Subcutaneous adipose tissue (tissue), 4 donors: ENCODE data around the gene SMIM26. TPM values are rescaled to one million over a fixed set of nuclear protein-coding genes. Genes with fewer than 3 reads are reported as not detected.

Source experiments
- total RNA-seq, 4 donors: library from RNA; depleted of rRNA; stranded (reverse); fragments of >200 nt; gene quantifications; one replicate each; pipeline ENCODE4 v1.1.0, GENCODE V29; 2016
- TF ChIP-seq, protein P1 (sequence below): fragments of 450-650 bp; IDR thresholded peaks from one replicate; pipeline ENCODE4 v1.5.1; 2016; ENCODE audit warnings: low read depth, mild to moderate bottlenecking, control low read depth, antibody characterized with exemption, moderate library complexity

Gene SMIM26
- total RNA-seq, 4 donors from 2014 or later, result 112 to 177 (median 123) TPM

DNA sequence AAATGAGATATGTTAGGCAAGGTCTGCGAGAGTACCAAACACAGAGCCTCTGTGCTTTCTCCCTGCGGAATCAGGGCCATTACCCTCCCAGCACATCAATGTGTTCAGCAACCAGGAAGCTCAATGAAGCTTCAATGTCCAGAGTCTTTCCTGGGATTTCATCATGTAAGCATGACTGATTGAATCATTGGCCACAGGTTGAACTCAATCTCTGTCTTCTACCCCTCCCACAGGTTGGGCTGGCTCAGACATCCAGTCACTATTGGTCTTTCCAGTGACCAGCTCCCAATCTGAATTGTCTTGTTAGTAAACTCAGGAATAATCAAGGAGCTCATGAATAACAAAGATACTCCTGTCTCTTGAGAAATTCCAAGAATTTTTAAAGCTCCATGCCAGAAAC is 17.9 kb downstream of the SMIM26 start:
- TF ChIP-seq, protein P1, sequence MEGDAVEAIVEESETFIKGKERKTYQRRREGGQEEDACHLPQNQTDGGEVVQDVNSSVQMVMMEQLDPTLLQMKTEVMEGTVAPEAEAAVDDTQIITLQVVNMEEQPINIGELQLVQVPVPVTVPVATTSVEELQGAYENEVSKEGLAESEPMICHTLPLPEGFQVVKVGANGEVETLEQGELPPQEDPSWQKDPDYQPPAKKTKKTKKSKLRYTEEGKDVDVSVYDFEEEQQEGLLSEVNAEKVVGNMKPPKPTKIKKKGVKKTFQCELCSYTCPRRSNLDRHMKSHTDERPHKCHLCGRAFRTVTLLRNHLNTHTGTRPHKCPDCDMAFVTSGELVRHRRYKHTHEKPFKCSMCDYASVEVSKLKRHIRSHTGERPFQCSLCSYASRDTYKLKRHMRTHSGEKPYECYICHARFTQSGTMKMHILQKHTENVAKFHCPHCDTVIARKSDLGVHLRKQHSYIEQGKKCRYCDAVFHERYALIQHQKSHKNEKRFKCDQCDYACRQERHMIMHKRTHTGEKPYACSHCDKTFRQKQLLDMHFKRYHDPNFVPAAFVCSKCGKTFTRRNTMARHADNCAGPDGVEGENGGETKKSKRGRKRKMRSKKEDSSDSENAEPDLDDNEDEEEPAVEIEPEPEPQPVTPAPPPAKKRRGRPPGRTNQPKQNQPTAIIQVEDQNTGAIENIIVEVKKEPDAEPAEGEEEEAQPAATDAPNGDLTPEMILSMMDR, result no peak

DNA sequence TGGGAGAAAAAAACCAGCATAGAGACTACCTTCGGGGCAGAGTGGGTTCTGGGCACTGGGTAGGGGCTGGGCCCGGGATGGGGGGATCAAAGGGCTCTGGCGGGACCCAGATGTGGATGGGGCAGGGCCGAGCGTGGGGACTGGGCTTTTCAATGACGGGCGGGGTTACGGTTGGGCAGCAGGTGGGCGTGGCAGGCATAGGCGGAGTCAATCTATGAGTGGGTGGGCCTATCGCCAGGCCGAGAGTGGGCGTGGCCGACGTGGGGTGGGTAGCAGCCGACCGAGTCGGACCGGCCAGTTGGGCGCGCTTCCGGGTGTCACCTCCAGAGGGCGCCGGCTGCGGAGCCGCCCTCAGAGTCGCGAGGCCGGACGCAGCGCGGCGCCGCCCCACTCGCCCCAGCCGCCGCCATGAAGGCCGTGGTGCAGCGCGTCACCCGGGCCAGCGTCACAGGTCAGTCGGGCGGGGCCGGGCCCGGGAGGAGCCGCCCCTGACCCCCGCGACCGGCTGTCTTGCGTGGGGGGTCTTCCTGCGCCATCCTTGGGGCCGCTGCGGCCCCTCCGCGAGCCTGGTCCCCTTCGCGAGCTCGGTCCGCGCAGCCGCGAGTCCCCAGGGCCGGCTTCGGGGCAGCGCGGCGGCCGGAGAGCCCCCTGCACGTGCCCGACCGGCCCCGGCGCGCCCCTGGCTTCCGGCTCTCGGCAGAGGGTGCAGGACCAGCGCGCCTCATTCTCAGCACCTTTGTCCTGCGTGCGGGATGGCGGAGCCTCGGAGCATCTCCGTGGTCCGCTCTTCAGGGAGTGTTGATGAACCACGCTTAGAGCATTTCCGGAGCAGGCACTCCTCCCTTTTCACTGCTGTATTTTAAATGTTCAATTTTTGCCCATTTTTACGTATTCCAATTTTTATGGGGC is 20.7 kb downstream of the SMIM26 start, which contains the start of gene DTD1:
DTD1 (plus strand) TSS at position 390 of the 909 bp plus-strand sequence; CDS start at position 409, 19 bp downstream.
- TF ChIP-seq, protein P1, result no peak

DNA sequence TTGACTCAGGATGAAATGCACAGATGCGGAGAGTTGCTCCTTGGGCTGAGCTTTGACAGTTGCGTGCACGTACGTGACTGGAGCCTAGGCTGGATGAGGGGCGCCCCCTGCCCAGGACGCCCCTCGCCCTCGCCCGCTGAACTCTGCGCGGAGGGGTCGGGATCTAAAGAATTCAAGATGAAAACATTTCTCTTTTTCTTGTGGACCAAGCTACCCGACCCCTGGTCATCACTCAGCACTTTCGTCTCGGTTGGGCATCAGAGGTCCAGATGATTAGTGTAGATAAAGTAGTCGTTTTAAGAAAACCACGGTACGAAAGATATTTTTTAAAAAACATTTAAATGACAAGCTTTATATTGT is 21.3 kb downstream of the SMIM26 start:
- TF ChIP-seq, protein P1, result no peak

DNA sequence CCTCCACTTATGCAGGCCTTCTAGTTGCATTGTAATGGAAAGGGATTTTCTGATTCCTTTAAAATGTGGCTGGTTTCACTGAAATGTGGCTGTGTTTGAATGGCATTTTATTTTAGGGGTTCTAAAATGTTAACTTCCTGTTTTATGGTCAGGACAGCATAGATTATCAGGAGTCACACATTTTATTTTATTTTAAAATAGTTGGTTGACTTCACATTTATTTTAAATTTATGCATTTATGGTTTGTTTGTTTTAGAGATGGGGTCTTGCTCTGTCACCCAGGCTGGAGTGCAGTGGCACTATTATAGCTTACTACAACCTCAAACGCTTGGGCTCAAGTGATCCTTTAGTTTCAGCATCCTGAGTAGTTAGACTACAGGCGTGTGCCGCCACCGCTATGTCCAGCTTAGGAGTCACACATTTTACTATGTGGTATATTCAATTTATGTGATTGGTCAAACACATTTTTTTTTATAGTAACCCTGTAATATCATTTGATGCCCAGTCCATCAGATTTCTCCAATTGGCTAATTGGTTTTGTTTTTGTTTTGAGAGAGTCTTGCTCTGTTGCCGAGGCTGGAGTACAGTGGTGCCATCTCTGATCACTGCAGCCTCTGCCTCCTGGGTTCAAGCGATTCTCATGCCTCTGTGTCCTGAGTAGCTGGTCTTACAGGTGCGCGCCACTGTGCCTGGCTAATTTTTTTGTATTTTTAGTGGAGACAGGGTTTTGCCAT is 22.9 kb downstream of the SMIM26 start:
- TF ChIP-seq, protein P1, result no peak

DNA sequence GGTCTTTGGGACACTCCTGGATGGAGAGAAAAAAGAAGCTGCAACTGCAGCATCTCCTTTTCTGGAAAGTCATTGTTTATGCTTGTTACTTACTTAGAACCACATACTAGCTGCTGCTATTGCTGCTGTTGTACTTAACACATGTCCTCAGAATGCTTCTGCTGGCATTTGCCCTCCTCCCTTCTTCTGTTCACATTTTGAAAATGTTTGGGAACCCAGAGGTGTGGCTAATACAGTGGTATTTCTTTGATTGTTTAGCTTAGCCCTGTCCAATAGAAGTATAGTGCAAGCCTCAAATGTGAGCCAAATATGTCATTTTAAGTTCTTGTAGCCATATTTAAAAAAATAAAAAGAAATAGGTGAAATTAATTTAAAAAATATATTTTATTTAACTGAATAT is 29.0 kb downstream of the SMIM26 start:
- TF ChIP-seq, protein P1, result no peak

DNA sequence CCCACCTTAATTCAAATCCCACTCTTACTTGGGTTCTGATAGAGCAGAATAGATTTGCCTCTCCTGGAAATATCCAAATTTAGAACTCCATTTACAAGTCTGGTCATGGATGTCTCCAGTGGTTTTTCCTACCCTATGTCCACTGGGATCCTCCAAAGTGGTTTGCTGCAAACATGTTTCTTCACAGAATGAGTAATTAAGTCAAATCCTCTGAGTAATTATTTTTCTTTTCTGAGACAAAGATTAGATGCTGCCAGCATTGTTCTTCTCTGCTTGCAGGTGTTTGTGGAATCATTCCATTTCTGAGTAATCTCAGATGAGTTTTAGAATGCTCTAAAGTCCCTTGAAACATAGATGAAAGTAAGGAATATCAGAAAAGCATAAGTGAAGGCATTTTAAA is 42.5 kb downstream of the SMIM26 start:
- TF ChIP-seq, protein P1, result no peak

DNA sequence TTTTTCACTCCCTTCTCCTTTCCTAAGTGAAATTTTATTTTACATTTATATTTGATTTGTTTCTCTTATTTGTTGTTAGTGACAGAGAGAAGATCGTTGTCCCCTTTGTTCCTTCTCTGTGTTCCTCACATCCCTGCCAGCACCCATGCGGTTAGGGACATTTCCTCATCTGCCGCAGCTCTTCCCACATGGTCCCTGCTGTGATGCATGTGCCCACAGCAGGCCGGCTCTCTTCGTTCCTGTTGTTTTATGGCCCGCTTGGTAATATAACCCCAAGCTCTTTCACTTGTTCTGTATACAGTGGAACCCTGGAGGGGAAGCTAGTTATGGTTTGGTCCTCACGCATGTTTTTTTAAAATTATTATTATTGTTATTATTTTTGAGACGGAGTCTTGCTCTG is 44.3 kb downstream of the SMIM26 start:
- TF ChIP-seq, protein P1, result no peak
